CD4-positive, alpha-beta memory T cell (primary cell): ENCODE data around the gene EBP. TPM values are rescaled to one million over a fixed set of nuclear protein-coding genes. Genes with fewer than 3 reads are reported as not detected.

ENCODE experiments used
- CTCF ChIA-PET: fragments of 350-600 bp; sonication (Branson Sonifier 250); formaldehyde crosslinking; loops from one replicate; lab custom pipeline; 2021; ENCODE audit warnings: inconsistent platforms; ENCODE audit not compliant: partially characterized antibody; lab: Charles Lee
- POLR2A ChIA-PET: fragments of 350-600 bp; sonication (Branson Sonifier 250); formaldehyde crosslinking; loops from one replicate; lab custom pipeline; 2021; ENCODE audit not compliant: partially characterized antibody; lab: Charles Lee
- DNase-seq, 5 donors: peaks; one replicate each; pipeline versions ENCODE4 v3.0.0 to v3.0.0-alpha.2; 2020 to 2022; ENCODE audit warnings: mixed read lengths in 1 of 5
- H3K27ac ChIP-seq: one replicate; pipeline ENCODE4 v1.7.0; 2013; ENCODE audit warnings: low read depth, low read length
- H3K27me3 ChIP-seq: 2 replicates; pipeline ENCODE4 v1.7.0; 2013; ENCODE audit warnings: mild to moderate bottlenecking, low read length, moderate library complexity; ENCODE audit not compliant: insufficient read depth
- H3K36me3 ChIP-seq: 2 replicates; pipeline ENCODE4 v1.7.0; 2013; ENCODE audit warnings: mild to moderate bottlenecking, low read length, moderate library complexity; ENCODE audit not compliant: insufficient read depth
- H3K4me1 ChIP-seq: 2 replicates; pipeline ENCODE4 v1.7.0; 2013; ENCODE audit warnings: mild to moderate bottlenecking, low read length, moderate library complexity; ENCODE audit not compliant: insufficient read depth
- H3K4me3 ChIP-seq, 2 donors: one replicate each; pipeline ENCODE4 v1.7.0; 2013; ENCODE audit warnings: low read length in 2 of 2, mild to moderate bottlenecking in 1 of 2
- H3K9me3 ChIP-seq, 2 donors: one replicate each; pipeline ENCODE4 v1.7.0; 2013; ENCODE audit warnings: low read length in 2 of 2, control low read depth in 1 of 2; ENCODE audit not compliant: control insufficient read depth in 1 of 2
- H3K27ac Mint-ChIP-seq, 7 donors: one replicate each; pipeline ENCODE4 v1.8.0; 2020 to 2021; ENCODE audit warnings: mixed read lengths in 7 of 7, mild to moderate bottlenecking in 6 of 7, inconsistent platforms in 3 of 7, moderate library complexity in 3 of 7
- H3K27me3 Mint-ChIP-seq, 2 donors: one replicate each; pipeline ENCODE4 v1.8.0; 2020 to 2021; ENCODE audit warnings: mixed read lengths in 2 of 2
- H3K36me3 Mint-ChIP-seq, 2 donors: one replicate each; pipeline ENCODE4 v1.8.0; 2020 to 2021; ENCODE audit warnings: mixed read lengths in 2 of 2, inconsistent platforms in 1 of 2, mild to moderate bottlenecking in 1 of 2
- H3K4me1 Mint-ChIP-seq, 4 donors: one replicate each; pipeline ENCODE4 v1.8.0; 2020 to 2021; ENCODE audit warnings: mixed read lengths in 4 of 4, mild to moderate bottlenecking in 1 of 4
- H3K4me3 Mint-ChIP-seq, 8 donors: one replicate each; pipeline ENCODE4 v1.8.0; 2020 to 2021; ENCODE audit warnings: mixed read lengths in 8 of 8, mild to moderate bottlenecking in 7 of 8, moderate library complexity in 6 of 8, inconsistent platforms in 3 of 8
- H3K9me3 Mint-ChIP-seq, 8 donors: one replicate each; pipeline ENCODE4 v1.8.0; 2020 to 2021; ENCODE audit warnings: mixed read lengths in 8 of 8, mild to moderate bottlenecking in 5 of 8, inconsistent platforms in 3 of 8, moderate library complexity in 1 of 8
- intact Hi-C: fragments of 100-400 bp; cut with micrococcal nuclease; formaldehyde crosslinking; loops from one replicate; pipeline ENCODE4 v1.15.1; 2023
- polyA plus RNA-seq, 2 donors: library from polyadenylated mRNA; unstranded; fragments of 300-500 nt; fragmentation: Illumina TruSeq; gene quantifications; one replicate each; pipeline ENCODE4 v1.2.3, GENCODE V29; 2021
- total RNA-seq, 2 experiments: library from RNA; stranded (reverse); gene quantifications; one replicate each; pipeline ENCODE4 v1.2.3, GENCODE V29; 2021

Gene EBP
- total and polyA plus RNA-seq, 4 experiments from 2014 or later, result 32.1 to 130 (median 58.2) TPM

DNA sequence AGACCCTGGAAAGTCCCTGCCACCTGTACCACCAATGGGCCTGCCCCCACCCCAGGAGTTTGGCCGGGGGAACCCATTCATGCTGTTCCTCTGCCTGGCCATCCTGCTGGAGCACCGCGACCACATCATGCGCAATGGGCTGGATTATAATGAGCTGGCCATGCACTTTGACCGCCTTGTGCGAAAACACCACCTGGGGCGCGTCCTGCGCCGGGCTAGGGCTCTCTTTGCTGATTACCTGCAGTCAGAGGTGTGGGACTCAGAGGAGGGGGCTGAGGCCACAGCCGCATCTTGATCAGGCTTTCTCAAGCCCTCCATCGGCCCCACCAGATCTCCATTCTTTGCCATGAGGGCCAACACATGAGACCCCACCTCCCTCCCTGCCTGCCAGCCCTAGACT lies 39.1 kb downstream of the EBP start:
- H3K27me3 ChIP-seq, result no peaks in the 10 kb centered on the region
- H3K27ac Mint-ChIP-seq, result no peak overlapping the region
- no peak overlapping the region for H3K4me3 ChIP-seq
- peaks cover 0 to 2% (median 0%) of the 10 kb centered on the region in 8 donors for H3K9me3 Mint-ChIP-seq
- CTCF ChIA-PET, result no interaction called here
- POLR2A ChIA-PET, result no interaction called here
- no peaks in the 10 kb centered on the region for H3K4me1 Mint-ChIP-seq
- H3K9me3 ChIP-seq, result no peaks in the 10 kb centered on the region
- no peaks in the 10 kb centered on the region for H3K4me1 ChIP-seq
- no peak overlapping the region for H3K27ac ChIP-seq
- H3K36me3 ChIP-seq, result peaks cover 19% of the 10 kb centered on the region
- no peaks in the 10 kb centered on the region for H3K27me3 Mint-ChIP-seq
- peaks cover 5 to 37% of the 10 kb centered on the region in 2 donors for H3K36me3 Mint-ChIP-seq
- intact Hi-C loops, result no loop called here
- no peak for DNase-seq
- no peak overlapping the region for H3K4me3 Mint-ChIP-seq

DNA sequence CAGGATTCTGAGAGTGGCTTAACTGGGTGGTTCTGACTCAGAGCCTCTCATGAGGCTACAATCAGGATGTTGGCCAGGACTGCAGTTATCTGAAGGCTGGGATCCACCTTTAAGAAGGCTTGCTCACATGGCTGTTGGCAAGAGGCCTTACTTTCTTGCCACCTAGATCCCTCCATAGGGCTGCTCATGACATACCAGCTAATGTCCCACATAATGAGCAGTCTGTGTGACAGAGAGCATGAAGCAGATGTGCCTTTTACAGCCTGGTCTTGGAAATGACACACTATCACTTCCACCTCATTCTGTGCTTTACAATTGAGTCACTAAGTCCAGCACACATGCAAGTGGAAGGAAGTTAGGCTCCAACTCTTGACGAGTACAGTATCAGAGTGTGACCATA lies 48.4 kb downstream of the EBP start:
- H3K4me1 Mint-ChIP-seq, result peaks cover 3 to 14% (median 7%) of the 10 kb centered on the region in 4 donors

DNA sequence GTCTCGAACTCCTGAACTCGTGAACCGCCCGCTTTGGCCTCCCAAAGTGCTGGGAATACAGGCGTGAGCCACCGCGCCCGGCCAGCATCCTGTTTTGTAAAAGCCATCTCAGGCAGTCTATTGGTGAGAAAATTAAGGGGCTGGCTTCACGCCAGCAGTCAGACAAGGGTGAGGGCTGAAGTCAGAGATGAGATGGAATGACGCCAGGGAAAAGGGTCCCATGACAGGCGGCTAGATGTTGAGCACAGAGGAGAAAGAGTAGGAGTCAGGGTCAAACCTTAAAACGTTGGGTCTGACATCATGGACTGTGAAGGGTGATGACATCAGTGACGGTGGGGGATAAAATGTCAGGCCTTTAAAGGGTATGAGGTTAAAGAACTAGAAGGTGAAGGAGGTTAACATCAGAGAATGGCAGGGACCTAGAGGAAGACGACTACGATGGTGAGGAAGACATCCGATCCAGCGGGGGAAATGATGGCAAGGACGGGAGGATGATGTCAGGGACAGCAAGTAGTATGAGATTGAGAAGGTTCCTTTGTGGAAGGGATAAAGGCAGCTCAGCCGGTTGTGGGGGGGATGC lies 52.2 kb downstream of the EBP start:
- intact Hi-C loops, result loop anchor here (1.0 kb wide), 5 partner anchors 24 to 490 kb away; partner anchors contain the start of genes FTSJ1, TBC1D25 and WDR13
- Histone ChIP-seq H3K27me3 (no peaks in the 10 kb centered on the region), H3K9me3 (no peaks in the 10 kb centered on the region), H3K4me3 (peak overlapping the region; percentile 30 to 81), H3K4me1 (peaks cover 17% of the 10 kb centered on the region), H3K36me3 (peaks cover 32% of the 10 kb centered on the region), H3K27ac (peak overlapping the region; percentile 96)
- DNase-seq, result peak in 1 of 5 donors; percentile 78
- Mint-ChIP-seq H3K9me3 (peaks cover 0 to 6% (median 0%) of the 10 kb centered on the region in 8 donors), H3K36me3 (peaks cover 9 to 39% of the 10 kb centered on the region in 2 donors), H3K4me3 (peak overlapping the region; percentile 89 to 99 (median 97)), H3K27me3 (no peaks in the 10 kb centered on the region), H3K4me1 (peaks cover 7 to 30% (median 16%) of the 10 kb centered on the region in 4 donors), H3K27ac (peak overlapping the region; percentile 97 to 100 (median 98))
- ChIA-PET POLR2A (interaction anchor here (0.9 to 2.9 kb wide), 29 partner anchors 10 to 1356 kb away, joined by 3 to 49 read pairs (median 5); partner anchors contain the start of genes EBP, ELK1, FTSJ1 and HDAC6), CTCF (interaction anchor here (1.2 to 1.7 kb wide), 2 partner anchors 26 to 34 kb away, joined by 3 to 9 read pairs; partner anchors contain the start of gene TBC1D25)

More for the DNA sequence above, 48.4 kb downstream of the EBP start:
- ChIA-PET POLR2A (no interaction called here), CTCF (no interaction called here)
- Histone ChIP-seq H3K4me3 (no peak overlapping the region), H3K27ac (no peak overlapping the region), H3K27me3 (no peaks in the 10 kb centered on the region), H3K9me3 (no peaks in the 10 kb centered on the region), H3K36me3 (no peaks in the 10 kb centered on the region), H3K4me1 (peaks cover 1% of the 10 kb centered on the region)
- H3K36me3 Mint-ChIP-seq, result peaks cover 0 to 10% of the 10 kb centered on the region in 2 donors
- no peak for DNase-seq
- peaks cover 0 to 1% (median 0%) of the 10 kb centered on the region in 8 donors for H3K9me3 Mint-ChIP-seq
- no peak overlapping the region for H3K4me3 Mint-ChIP-seq
- H3K27me3 Mint-ChIP-seq, result no peaks in the 10 kb centered on the region
- intact Hi-C loops, result no loop called here
- H3K27ac Mint-ChIP-seq, result no peak overlapping the region

DNA sequence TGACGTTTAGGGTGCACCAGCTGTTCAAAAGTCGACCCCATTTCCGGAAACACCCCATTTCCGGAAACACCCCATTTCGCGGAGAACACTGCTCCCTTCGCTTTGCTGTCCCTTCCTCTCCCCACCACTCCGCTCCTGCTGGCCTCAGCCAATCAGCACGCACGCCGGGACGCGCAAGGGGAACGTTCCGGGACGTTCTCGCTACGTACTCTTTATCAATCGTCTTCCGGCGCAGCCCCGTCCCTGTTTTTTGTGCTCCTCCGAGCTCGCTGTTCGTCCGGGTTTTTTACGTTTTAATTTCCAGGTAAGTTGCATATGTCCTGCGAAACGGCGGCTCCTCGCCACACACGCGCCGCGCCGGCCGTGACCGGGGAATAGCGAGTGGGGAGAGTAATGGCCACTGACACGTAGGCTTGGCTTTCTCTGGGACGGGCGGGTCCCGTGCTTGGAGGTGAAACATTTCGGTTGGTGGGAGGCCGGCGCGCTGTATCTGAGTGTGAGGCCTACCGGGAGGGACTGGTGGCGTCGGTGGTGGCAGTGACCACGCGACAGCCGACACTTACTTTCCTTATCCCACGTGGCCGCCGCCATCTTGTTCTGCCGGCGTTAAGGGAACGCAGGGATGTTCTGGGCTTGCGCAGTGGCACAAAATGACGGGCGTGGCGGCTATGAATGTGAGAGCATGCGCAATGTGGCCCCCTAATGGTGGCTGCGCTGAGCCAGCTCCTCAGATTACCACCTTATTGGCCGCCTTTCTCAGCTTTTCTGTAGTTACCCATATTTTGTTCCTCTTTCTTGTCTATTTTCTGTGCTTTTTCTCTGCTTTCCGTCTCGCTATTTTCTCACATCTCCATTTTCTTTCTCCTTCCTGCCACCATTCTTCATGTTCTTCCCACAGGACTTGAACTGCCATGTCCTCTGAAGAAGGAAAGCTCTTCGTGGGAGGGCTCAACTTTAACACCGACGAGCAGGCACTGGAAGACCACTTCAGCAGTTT lies 53.0 kb downstream of the EBP start, which contains the start of gene RBM3:
TSS of gene RBM3 (plus strand) at position 215 of the 997 bp plus-strand sequence. CDS start at position 912, 697 bp downstream.
- ChIA-PET POLR2A (interaction anchor here (0.9 to 2.9 kb wide), 30 partner anchors 9 to 1357 kb away, joined by 3 to 49 read pairs (median 5); partner anchors contain the start of genes EBP, ELK1, FTSJ1 and HDAC6), CTCF (interaction anchor here (1.7 kb wide), 1 partner anchor 35 kb away, joined by 9 read pairs; the partner anchor contains the start of gene TBC1D25)
- peaks cover 0 to 6% (median 0%) of the 10 kb centered on the region in 8 donors for H3K9me3 Mint-ChIP-seq
- Histone ChIP-seq H3K27ac (peak within 1 kb of the TSS; percentile 96), H3K9me3 (no peaks in the 10 kb centered on the region), H3K27me3 (no peaks in the 10 kb centered on the region), H3K4me3 (peak within 1 kb of the TSS; percentile 42 to 81), H3K36me3 (peaks cover 35% of the 10 kb centered on the region), H3K4me1 (peaks cover 17% of the 10 kb centered on the region)
- H3K4me3 Mint-ChIP-seq, result peak within 1 kb of the TSS; percentile 89 to 99 (median 97)
- peaks cover 12 to 44% of the 10 kb centered on the region in 2 donors for H3K36me3 Mint-ChIP-seq
- peak within 1 kb of the TSS; percentile 97 to 100 (median 98) for H3K27ac Mint-ChIP-seq
- peak; percentile 90 to 97 (median 95) for DNase-seq
- peaks cover 7 to 31% (median 18%) of the 10 kb centered on the region in 4 donors for H3K4me1 Mint-ChIP-seq
- intact Hi-C loops, result loop anchor here (1.0 kb wide), 5 partner anchors 23 to 491 kb away; partner anchors contain the start of genes FTSJ1, TBC1D25 and WDR13
- H3K27me3 Mint-ChIP-seq, result no peaks in the 10 kb centered on the region

DNA sequence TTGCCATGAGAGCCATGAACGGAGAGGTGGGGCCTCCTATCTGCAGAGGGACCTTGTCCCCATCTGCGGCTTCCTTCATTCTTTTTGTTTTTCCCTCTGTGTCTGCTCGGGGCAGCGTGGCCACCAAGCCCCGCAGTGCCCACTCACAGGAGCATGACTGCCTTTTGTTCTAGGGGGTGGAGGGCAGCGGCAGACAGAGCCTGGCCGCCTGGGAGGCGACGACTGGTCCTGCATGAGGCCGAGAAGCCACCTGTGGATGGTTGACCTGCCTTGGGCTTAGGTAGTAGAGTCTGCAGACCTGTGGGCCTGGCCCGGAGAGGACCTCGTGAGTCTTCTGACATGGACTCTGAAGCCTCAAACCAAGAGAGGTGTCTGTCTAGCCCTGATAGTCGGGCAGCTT lies 54.0 kb downstream of the EBP start:
- Mint-ChIP-seq H3K4me1 (peaks cover 7 to 35% (median 18%) of the 10 kb centered on the region in 4 donors), H3K4me3 (peak overlapping the region; percentile 52 to 98 (median 92)), H3K36me3 (peaks cover 12 to 48% of the 10 kb centered on the region in 2 donors), H3K27ac (peak overlapping the region; percentile 62 to 100 (median 80)), H3K9me3 (peaks cover 0 to 6% (median 0%) of the 10 kb centered on the region in 8 donors), H3K27me3 (no peaks in the 10 kb centered on the region)
- POLR2A ChIA-PET, result interaction anchor here (0.8 to 2.9 kb wide), 6 partner anchors 8 to 226 kb away, joined by 3 to 49 read pairs (median 6); partner anchors contain the start of genes HDAC6 and TBC1D25
- CTCF ChIA-PET, result interaction anchor here (0.9 kb wide), 1 partner anchor 36 kb away, joined by 3 read pairs; the partner anchor contains the start of gene TBC1D25
- no peaks in the 10 kb centered on the region for H3K9me3 ChIP-seq
- peaks cover 35% of the 10 kb centered on the region for H3K36me3 ChIP-seq
- intact Hi-C loops, result no loop called here
- peak overlapping the region in 1 of 2 donors; percentile 81 for H3K4me3 ChIP-seq
- peak overlapping the region; percentile 96 for H3K27ac ChIP-seq
- H3K27me3 ChIP-seq, result no peaks in the 10 kb centered on the region
- no peak for DNase-seq
- H3K4me1 ChIP-seq, result peaks cover 17% of the 10 kb centered on the region

DNA sequence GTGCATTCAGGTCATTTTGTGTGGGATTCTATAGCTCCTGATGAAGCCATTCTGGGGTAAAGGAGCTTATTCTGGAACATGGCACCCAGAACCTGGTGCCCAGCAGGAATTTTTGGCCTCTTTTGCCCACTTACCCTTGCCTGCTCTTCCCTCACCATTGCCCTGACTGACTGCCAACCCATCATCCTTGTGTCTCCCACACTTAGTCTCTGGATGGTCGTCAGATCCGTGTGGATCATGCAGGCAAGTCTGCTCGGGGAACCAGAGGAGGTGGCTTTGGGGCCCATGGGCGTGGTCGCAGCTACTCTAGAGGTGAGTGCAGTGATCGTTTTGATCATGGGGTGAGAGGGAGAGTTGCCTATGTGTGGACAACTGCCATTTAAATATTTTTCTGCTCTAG lies 54.5 kb downstream of the EBP start:
- DNase-seq, result no peak
- Histone ChIP-seq H3K27ac (peak overlapping the region; percentile 96), H3K4me3 (no peak overlapping the region), H3K9me3 (no peaks in the 10 kb centered on the region), H3K27me3 (no peaks in the 10 kb centered on the region), H3K4me1 (peaks cover 17% of the 10 kb centered on the region), H3K36me3 (peaks cover 35% of the 10 kb centered on the region)
- no peaks in the 10 kb centered on the region for H3K27me3 Mint-ChIP-seq
- H3K27ac Mint-ChIP-seq, result peak overlapping the region; percentile 53 to 100 (median 80)
- H3K36me3 Mint-ChIP-seq, result peaks cover 12 to 48% of the 10 kb centered on the region in 2 donors
- H3K4me1 Mint-ChIP-seq, result peaks cover 7 to 35% (median 18%) of the 10 kb centered on the region in 4 donors
- H3K9me3 Mint-ChIP-seq, result peaks cover 0 to 6% (median 0%) of the 10 kb centered on the region in 8 donors
- ChIA-PET POLR2A (interaction anchor here (0.8 to 2.9 kb wide), 3 partner anchors 7 to 36 kb away, joined by 3 to 49 read pairs (median 5); partner anchors contain the start of gene TBC1D25), CTCF (interaction anchor here (0.9 kb wide), 1 partner anchor 37 kb away, joined by 3 read pairs; the partner anchor contains the start of gene TBC1D25)
- intact Hi-C loops, result no loop called here
- peak overlapping the region in 7 of 8 donors; percentile 20 to 69 (median 33) for H3K4me3 Mint-ChIP-seq
